NCI-H1417 (cell line): ENCODE data around the gene GALNT14.
"Not testable (repeated sequence)": the region's sequence is repeated elsewhere in the genome, so short reads cannot be mapped to it uniquely, and the experiment has no call there.

Experiments used
- DNase-seq, 3 experiments: peaks; one replicate each; lab custom pipeline; 2025; lab: John Stamatoyannopoulos, UW

The GALNT14 gene

DNA sequence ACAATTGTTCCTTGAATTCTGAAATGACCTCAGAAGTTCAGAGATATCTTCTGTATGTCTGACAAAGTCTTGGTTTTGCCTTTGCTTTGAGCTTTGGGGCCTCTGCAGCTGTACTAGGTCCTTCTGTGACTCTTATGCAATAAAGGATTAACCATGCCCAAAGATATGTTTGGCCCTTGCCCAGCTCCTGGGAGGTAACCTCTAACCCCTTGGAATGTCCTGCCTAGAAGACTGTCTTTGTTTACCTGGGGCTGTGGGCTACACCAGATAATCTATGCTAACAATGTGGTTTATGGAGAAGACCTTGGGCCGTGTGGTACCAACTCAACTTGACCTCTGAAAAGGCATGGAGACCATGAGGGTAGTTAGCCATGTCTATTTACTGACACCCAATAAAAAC is 190.1 kb downstream of the GALNT14 start:
- no peak for DNase-seq

DNA sequence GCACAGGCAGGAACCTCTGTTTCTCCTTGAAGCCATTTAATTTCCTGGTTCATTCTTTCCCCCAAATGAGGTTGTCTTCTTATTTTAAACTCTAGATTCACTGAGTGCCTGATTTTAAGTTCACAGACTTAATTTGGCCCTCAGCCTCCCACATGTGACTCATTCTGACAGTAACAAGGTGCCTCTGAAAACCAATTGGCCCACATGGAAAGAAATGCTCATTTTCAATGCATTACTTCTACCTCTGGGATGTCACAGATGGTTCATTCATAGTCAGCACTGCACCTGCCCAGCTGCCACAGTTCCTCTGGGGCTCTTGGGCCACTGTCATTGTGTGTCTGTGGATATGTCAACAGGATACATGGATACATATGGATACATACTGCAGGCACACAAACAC is 190.6 kb downstream of the GALNT14 start:
- DNase-seq, result no peak

DNA sequence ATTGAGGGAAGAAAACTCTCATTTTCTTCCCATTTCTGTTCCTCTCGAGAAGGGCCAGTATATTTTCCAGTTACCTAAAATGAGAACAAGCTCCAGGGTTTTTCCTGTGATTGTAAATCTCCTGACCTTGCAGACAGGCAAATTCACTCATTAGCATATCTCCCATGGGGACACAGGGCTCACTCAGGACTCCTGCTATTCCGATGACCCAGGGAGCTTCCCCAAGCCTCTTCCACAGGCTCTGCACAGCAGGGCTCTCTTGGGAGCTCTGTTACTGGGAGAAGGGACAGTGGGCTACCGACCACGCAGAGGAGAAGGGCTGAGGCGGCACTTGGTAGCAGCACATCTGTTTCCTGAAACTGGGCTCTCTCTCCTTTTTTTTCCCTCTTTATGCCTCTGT is 195.8 kb downstream of the GALNT14 start:
- no peak for DNase-seq

DNA sequence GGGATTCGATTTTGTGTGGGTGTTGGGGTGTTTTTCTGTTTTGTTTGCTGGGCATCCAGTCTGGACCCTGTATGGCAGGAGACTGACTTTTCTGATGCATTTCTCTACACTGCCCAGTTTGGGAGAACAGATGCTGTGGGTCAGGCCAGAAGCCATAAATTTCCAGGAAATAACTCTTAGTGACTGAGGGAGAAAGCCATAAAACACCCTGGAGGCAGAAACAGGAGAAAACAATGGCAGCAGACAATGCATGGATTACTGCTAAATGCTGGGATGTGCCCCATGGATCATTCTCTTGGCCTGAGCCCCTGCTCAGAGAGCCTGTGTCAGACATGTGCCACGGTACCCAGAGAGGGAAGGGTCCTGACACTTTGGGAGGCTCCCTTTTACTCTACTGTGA is 197.4 kb downstream of the GALNT14 start:
- DNase-seq, result peak in 1 of 3 experiments; percentile 35

DNA sequence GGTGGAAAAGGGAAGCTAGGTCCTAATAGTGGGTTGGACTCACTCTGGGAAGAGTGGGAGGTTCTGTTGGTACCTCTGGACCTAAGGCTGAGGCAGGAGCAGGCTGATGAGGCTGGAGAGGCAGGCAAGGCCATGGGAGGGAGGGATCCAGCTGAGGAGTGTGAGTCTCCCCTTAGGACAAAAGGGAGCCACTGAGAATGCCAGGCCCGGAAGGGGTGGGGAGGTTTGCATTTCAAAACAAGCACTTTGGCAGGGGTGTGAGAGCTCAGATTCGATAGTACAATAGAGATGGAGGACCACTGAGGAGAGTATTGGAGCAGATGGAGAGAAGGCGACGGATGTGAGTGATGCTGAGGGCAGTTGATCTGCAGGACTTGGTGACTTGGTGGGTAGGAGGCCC is 198.9 kb downstream of the GALNT14 start:
- DNase-seq, result no peak

DNA sequence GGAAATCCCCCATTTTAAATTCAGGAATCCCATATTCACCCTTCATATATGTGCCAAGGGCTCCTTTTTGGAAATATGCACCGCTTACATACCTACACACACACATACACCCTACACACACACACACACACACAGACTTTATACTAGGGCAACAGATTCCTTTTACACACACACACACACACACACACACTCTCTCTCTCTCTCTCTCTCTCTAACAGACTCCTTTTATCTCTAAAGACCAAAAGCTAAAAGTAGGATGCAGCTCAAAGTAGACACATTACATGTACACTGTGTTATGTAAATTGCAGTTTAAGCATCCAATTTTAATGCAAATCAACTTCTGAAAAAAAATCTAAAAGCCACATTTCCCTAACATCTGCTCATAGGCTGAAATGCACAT is 200.0 kb downstream of the GALNT14 start:
- DNase-seq, result no peak

DNA sequence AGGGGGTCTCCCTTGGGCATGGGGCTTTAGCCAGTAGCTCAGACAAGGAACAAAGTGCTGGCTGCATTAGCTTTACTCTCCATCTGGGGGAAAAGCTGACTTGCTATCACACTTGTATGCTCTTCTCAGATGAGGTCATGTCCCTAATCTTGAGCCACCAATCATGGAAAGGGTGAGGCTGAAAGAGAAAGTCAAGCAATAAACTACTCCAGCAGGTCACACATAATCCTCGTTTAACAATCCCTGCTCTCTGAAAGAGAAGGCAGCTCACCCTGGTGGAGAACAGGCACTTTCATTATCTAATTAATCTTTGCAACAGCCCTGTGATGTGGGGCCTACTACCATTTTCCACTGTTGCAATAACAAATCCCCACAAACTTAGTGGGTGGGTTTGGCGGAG is 201.3 kb downstream of the GALNT14 start:
- DNase-seq, result no peak

DNA sequence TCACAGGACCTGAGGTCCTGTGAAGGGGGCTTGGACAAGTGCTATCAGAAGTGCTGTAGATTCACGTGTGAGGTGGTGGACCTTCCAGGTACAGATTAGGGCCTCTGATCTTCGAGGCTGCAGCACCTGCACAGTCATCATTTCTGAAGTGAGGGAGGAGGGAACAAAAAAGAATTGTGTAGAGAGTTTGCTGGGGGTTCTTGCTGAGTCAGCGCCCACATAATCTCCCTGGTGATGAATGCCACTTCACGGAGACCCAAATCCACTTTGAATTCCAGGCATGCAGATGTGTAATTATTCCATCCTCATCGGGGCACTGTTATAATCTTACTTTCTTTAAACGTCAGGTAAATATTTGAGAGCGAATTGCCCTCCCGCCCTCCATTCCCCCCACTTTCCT is 202.4 kb downstream of the GALNT14 start:
- no peak for DNase-seq

DNA sequence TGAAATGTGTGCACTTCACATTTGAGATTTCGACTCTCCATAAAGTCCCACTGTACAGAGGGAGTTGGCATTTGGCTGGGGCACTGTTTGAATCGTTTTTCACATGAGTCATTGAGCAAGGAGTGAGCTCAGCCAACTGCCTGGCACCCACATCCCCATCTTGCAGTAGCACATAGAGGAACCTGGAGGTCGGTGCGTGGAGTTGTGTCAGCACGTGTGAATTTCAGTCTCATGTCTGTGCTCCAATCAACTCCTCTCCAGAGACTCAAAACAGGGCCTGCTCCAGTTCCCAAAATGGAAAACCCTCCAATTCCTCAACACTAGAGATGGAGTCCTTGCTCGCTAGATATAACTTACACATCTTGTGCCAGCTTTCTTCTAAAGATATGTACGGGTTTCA is 204.2 kb downstream of the GALNT14 start:
- no peak for DNase-seq

DNA sequence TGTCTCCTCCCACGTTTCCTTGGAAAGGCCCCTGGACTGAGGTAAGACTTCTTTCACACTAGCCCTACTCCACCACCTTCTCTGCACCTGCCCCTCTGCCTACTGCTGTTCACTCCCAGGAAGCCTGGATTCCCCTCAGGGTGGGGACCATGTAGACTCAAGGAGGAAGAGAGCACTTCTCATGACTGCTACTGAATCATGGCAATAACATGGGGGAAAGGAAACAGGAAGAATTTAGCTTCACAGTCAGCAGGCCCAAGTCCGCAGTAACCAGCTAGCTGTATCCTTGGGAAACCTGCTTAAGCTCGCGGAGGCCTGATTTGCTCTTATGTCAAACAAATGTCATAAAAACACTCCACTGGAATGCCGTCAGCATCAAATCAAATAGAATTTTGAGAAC is 204.7 kb downstream of the GALNT14 start:
- DNase-seq, result no peak

DNA sequence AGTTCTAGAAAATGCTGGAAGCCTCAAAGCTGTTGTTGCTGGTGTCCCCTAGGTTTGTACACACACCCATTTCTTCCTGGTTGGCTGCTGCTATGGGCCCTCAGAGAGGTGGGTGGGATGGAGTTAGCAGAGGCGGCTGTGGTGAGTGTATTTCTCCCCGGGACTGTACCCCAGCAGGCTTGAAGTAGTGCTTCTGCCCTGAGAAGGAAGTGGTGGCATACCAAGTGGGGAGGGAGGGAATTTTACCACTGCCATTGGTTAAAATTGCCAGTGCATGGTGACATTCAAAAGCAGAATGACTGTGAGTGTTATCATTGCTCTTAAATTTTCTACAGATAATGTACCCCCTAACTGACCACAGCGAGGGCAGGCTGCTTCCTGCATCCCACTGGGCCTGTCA is 205.4 kb downstream of the GALNT14 start:
- DNase-seq, result no peak

DNA sequence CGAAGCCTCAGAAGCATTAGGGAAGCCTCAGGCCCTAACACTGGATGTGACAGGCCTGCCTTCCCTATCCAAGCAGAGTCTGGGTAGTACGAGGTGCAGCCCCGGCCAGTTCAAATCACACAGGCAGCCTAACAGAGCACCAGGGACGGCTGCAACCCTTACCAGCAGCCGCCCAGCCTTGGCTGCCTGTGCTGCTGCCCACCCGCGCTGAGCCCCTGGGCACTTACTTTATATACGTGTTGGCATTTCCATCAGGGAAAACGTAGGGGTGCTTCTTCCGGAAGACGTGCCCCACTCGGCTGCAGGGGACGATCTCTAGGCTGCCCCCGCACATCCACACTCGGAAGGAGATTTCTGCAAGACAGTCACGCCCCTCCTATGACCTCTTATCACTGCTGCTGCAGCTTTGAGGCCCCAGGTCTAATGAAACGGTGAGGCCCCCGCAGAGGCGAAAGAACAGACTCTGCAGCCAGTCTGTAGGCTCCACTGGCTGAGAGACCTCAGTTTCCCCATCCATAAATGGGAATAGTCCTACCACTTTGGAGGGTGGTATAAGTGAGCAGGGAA is 206.3 kb downstream of the GALNT14 start:
- no peak for DNase-seq

DNA sequence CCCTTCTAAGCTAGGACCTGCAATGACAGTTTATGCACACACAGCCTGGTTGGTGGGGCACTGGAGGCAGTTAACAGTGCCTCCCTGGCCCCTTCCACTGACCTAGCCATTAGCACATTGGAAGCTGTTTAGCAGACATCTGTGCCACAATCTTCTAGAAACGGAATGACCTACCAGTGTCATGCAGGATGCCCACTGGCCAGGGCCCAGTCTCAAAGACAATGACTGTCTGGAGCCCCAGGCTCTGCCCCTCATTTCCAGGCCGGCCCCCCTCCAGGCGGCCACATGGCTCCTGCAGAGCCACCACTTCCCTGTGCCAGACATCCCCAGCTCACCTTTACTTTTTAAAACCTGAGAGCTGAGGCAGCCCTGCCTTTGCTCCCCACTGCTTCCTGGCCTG is 207.5 kb downstream of the GALNT14 start:
- no peak for DNase-seq

DNA sequence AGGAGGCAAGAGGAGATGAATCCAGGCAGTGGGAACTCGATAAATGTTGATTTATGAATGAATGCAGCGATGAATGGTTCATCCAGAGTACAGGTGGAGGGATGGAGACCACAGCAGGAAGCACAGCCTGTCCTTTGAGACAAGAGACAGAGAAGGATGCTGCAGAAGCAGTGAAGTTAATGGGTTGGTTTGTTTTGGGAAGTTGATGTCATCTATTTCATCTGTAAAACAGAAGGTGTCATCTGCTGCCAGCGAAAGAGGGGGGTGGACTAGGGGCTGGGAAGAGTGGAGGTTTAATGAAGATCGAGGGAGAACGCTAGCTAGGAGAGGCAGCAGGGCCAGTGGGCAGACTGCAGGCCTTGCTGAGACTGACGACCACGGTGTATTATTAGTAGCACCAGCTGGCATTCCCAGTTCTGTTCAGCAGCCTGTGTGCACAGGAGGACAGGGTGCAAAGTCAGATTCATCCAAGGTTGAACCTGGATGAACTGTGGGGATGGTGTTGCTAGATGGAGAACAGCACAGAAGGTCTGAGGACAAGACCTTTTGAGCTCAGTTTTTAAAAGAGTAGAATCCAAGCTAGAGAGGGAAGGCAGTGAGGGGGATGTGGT is 210.7 kb downstream of the GALNT14 start:
- DNase-seq, result no peak

DNA sequence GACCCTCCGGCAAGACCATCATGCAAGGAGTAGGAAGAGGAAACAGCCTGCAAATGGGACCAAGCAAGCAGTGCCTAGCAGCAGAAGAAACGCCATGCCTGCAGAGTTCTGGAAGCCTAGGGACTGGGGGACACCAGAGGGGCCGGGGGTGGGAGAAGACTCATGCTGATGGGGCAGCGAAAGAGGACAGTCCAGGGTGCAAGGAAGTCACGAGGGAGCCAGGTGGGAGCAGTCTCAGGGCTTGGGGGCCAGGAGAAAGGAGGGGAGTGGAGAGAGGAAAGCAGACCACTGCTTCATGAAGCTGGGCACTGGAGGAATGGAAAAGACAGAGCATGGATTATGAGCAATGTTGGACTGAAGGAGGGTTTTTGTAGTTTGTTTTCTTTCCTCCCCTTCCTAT is 211.6 kb downstream of the GALNT14 start:
- DNase-seq, result no peak

DNA sequence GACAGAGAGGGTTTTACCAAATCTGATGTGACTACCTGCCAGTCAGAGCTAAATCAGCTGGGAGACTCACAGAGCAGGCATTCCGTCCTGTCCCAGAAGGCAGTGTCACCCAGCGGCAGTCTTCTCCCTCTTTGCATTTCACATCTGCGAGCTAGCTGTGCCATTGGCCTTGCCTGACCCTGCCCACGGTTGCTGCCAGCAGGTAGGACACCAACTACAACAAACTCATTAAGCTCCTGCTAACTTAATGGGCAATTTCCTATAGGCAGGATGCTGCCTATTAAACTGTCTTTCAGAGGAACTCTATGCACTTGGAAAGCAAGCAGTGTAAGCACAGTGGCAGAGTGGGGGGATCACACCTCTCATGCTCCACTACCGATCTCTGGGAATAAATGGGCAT is 214.6 kb downstream of the GALNT14 start:
- DNase-seq, result peak in 1 of 3 experiments; percentile 52

DNA sequence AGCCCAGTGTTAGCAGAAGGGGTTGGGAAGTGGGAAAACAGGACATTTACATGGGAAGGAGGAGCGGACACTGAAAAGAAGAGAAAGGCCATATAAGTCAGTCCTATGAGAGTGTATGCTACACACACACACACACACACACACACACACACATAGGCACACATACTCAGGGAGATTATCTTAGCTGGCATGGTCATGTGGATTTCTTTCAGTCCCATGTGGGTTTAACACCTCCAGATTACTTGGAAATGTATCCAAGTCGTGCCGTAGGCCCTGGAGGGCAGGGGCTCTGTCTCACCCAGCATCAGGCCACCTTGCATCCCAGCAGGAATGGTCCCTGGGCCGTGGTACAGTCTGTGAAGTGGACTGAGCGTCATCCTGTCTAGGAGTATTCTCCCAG is 217.7 kb downstream of the GALNT14 start:
- DNase-seq, result no peak

DNA sequence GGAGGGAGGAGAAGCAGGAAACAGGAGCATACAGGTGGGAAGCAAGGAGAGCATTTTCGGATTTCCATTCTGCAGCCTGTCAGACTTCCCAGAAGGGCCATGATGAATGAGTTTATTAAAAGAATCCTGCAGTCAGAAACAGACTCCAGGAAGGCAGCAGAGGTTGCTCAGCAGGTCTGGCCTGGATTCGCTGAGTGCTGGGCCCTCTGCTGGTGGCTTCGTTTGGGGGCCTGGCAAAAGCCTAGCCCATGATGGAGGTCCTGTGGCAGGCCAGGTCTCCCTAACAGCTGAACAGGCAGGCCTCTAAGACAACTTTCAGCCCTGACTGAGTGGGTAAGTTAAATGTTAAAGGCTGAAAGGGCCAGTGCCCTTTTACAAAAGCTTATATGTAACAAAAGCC is 222.8 kb downstream of the GALNT14 start:
- DNase-seq, result peak in 1 of 3 experiments; percentile 38

DNA sequence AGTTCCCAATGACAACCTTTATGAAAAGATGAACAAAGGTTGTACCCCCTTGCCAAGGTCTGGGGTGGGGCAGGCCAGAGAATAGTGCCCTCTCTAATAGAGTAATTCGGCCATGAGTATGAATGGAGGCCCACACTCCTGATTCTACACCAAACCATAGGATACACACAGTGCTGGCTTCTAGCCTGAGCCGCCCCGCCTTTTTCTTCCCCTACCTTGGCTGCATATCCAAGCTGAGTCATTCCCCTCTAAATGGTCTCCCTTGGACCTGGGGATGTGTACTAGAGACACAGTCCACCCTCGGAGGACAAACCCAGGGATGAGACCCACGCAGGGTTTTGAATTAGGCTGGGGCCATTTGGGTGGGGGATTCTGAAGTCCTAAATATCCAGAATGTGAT is 223.8 kb downstream of the GALNT14 start:
- DNase-seq, result no peak

DNA sequence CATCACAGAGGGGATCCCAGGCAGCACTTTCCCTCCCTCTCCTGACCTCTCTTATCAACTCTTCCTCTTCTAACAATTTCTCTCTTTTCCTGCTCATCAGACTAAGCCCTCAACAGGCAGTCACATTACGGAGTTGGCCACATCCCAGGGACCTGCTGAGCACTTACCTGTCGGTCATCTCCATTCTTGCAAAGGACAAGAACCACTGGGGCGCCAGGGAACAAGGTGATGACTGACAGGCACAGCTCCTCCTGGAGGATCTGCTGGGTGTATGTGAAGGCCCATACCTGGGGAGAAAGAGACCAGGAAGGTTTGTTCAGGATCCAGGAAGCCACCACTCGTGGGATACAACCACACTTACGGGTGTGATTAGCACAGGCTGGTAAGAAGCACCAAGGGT is 226.2 kb downstream of the GALNT14 start:
- DNase-seq, result no peak

DNA sequence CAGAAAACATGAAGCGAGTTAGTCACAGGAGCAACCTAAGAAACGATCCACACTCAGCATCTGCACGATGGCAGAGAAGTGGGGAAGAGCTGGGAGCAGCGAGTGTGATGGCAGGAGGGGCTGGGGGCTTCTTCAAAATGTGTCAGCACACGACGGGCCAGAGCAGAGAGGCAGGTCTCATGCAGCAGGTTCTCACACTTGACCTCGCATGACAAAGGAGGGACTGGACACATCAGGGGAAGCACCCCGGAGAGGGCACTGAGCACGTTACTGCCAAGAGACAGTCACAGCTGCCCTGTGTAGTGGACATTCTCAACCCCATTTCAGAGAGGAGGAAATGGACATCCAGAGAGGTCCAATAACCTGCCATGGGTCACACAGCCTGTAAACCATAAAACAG is 226.9 kb downstream of the GALNT14 start:
- DNase-seq, result no peak

DNA sequence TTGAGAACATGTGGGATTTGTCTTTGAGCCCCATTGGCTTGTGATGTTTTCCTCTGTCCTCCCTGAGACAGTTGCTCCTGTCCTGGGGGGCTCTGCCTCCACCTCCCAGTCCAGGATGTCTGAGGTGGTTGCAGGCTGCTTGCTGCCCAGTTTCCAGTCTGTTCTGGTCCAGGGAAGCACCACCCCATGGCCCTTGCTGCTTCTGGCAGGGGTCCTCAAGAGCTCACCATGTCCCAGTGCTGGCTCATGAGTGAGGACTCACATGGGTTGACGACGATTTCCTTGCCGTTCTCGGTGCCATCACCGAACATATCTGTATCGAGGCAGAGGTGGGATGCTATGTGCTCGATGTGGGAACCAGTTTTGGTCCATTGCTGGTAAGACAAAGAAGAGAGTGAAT is 227.6 kb downstream of the GALNT14 start:
- no peak for DNase-seq

DNA sequence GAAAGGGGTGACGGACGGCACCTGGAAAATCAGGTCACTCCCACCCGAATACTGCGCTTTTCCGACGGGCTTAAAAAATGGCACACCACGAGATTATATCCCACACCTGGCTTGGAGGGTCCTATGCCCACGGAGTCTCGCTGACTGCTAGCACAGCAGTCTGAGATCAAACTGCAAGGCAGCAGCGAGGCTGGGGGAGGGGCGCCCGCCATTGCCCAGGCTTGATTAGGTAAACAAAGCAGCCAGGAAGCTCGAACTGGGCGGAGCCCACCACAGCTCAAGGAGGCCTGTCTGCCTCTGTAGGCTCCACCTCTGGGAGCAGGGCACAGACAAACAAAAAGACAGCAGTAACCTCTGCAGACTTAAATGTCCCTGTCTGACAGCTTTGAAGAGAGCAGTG is 233.8 kb downstream of the GALNT14 start:
- DNase-seq, result not testable (repeated sequence)

DNA sequence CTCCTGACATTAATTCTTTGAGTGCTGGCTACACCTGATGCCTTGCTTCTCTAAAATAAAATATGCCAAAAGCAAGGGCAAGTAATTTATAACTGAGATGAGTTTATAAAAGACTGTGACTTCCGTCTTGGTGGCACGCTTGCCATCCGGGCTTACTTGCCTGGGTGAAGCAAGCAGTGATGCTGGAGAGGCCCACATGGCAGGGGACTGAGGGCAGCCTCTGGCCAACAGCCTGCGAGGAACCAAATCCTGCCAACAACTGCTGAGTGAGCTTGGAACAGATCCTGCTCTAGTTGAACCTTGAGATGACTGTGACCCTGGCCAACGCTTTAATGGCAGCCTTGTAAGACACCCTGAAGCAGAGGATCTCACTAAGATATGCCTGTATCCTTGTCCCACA is 234.9 kb downstream of the GALNT14 start:
- no peak for DNase-seq
